K562 (cell line): ENCODE data around the gene ZPBP. TPM values are rescaled to one million over a fixed set of nuclear protein-coding genes. Genes with fewer than 3 reads are reported as not detected.

Experiments used
- AFF4 ChIP-seq: sonication (generic); formaldehyde crosslinking; IDR thresholded peaks from 2 replicates; pipeline ENCODE4 v1.8.0; 2023; ENCODE audit warnings: mild to moderate bottlenecking, missing genetic modification reagents
- BRF2 ChIP-seq: IDR thresholded peaks from 3 replicates; pipeline ENCODE4 v1.6.1; 2011; ENCODE audit warnings: borderline replicate concordance, mild to moderate bottlenecking; ENCODE audit not compliant: insufficient read length, insufficient read depth
- CBX3 ChIP-seq, 2 experiments: IDR thresholded peaks; 1 replicate in 1 of 2; 2 replicates in 1 of 2; pipeline ENCODE4 v1.6.1; 2012; ENCODE audit warnings: inconsistent platforms in 2 of 2, low read length in 2 of 2, borderline replicate concordance in 1 of 2, control low read depth in 1 of 2
- CTCF ChIP-seq, 3 experiments: IDR thresholded peaks in 2 of 3; conservative IDR thresholded peaks in 1 of 3; 2 replicates each; pipeline ENCODE4 v1.5.1; 2011 to 2012; ENCODE audit warnings: low read length in 3 of 3, mild to moderate bottlenecking in 3 of 3, control low read depth in 2 of 3, improper control_type of control experiment in 1 of 3, inconsistent platforms in 1 of 3, low read depth in 1 of 3, mixed read lengths in 1 of 3, moderate library complexity in 1 of 3; ENCODE audit not compliant: insufficient read depth in 2 of 3
- GMEB1 ChIP-seq: fragments of 250-450 bp; sonication (Bioruptor Pico); IDR thresholded peaks from 2 replicates; pipeline ENCODE4 v1.4.0; 2020; ENCODE audit warnings: mild to moderate bottlenecking
- HMGXB4 ChIP-seq: sonication (generic); formaldehyde crosslinking; IDR thresholded peaks from 2 replicates; pipeline ENCODE4 v1.8.1; 2023; ENCODE audit warnings: mild to moderate bottlenecking, missing genetic modification reagents
- KAT2B ChIP-seq: IDR thresholded peaks from one replicate; pipeline ENCODE4 v1.6.1; 2012; ENCODE audit warnings: low read depth, mild to moderate bottlenecking, control low read depth, inconsistent platforms, low read length, moderate library complexity
- KDM1A ChIP-seq, 2 experiments: fragments of 450-650 bp; IDR thresholded peaks; 2 replicates each; pipeline ENCODE4 v1.6.1; 2016; ENCODE audit warnings: mild to moderate bottlenecking in 2 of 2
- KLF1 ChIP-seq: fragments of 450-650 bp; IDR thresholded peaks from 2 replicates; pipeline ENCODE4 v1.6.1; 2016; ENCODE audit warnings: missing genetic modification characterization, missing compliant biosample characterization
- MAFF ChIP-seq: IDR thresholded peaks from 2 replicates; pipeline ENCODE4 v1.6.1; 2012; ENCODE audit warnings: low read length, improper control_type of control experiment
- MNT ChIP-seq, 2 experiments: fragments of 450-650 bp; conservative IDR thresholded peaks; 2 replicates each; pipeline ENCODE4 v1.6.1; 2017; ENCODE audit warnings: mild to moderate bottlenecking in 2 of 2, moderate library complexity in 2 of 2
- NUFIP1 ChIP-seq: fragments of 450-650 bp; IDR thresholded peaks from 2 replicates; pipeline ENCODE4 v1.6.1; 2018; ENCODE audit not compliant: partially characterized antibody
- ZNF217 ChIP-seq: sonication (generic); formaldehyde crosslinking; IDR thresholded peaks from 2 replicates; pipeline ENCODE4 v1.8.0; 2022; ENCODE audit warnings: mild to moderate bottlenecking, missing genetic modification reagents
- ZNF436 ChIP-seq: fragments of 250-450, 450-650 bp; sonication (Bioruptor Pico); formaldehyde crosslinking; IDR thresholded peaks from 2 replicates; pipeline ENCODE4 v1.7.0; 2020; ENCODE audit warnings: mild to moderate bottlenecking
- ZNF766 ChIP-seq: fragments of 200-800 bp; sonication (Bioruptor generic); conservative IDR thresholded peaks from 2 replicates; pipeline ENCODE4 v1.6.1; 2016; ENCODE audit warnings: missing genetic modification characterization, missing compliant biosample characterization
- polyA plus RNA-seq, 8 experiments: library from polyadenylated mRNA; depleted of rRNA in 4 of 8; stranded (reverse) in 5 of 8; unstranded in 3 of 8; fragments of >200 nt; fragmentation: Nextera tagmentation in 2 of 8; fragmentation: Illumina TruSeq in 1 of 8; extraction: Ambion mirVana in 2 of 8; extraction: Trizol in 1 of 8; gene quantifications; 2 replicates each; pipeline versions ENCODE4 v1.2.1 to v1.2.3, GENCODE V29; 2011 to 2014; ENCODE audit warnings: inconsistent platforms in 1 of 8, missing spikeins in 1 of 8
- total RNA-seq, 7 experiments: library from RNA; depleted of rRNA in 6 of 7; stranded (reverse); fragments of >200 nt in 6 of 7; fragmentation: Illumina TruSeq in 2 of 7; extraction: Trizol in 2 of 7; gene quantifications; 2 replicates each; pipeline versions ENCODE4 v1.2.1 to v1.2.3, GENCODE V29; 2011 to 2021; ENCODE audit warnings: low replicate concordance in 1 of 7

The ZPBP gene
- total and polyA plus RNA-seq, 9 of the 15 experiments (the other 6 are each of a cell fraction or from before 2014, with no cell fraction given), result not detected

GRCh38 chr7:50142425-50143017, 49.5 kb upstream of the ZPBP start (continued):
- TF ChIP-seq AFF4 (CRISPR knock-in tag) (no peak), NUFIP1 (no peak), CTCF (IDR thresholded peaks at IDR 0.05 in 2 of 3, conservative IDR thresholded peaks at IDR 0.05 in 1 of 3; ENCODE audit: insufficient read depth in 2 of 3, low read depth in 1 of 3, low read length in 3 of 3) (peak; percentile 40 to 82 (median 45); a peak in 3 of 6 replicates), KLF1 (tag) (no peak), KAT2B (no peak), BRF2 (no peak), MAFF (no peak), ZNF766 (CRISPR knock-in tag) (no peak), ZNF436 (CRISPR knock-in tag) (no peak), CBX3 (IDR thresholded peaks at IDR 0.05; ENCODE audit: borderline replicate concordance in 1 of 2, low read length in 2 of 2) (no peak), GMEB1 (CRISPR knock-in tag) (no peak), HMGXB4 (CRISPR knock-in tag) (no peak), ZNF217 (CRISPR knock-in tag) (no peak), KDM1A (IDR thresholded peaks at IDR 0.05) (no peak), MNT (conservative IDR thresholded peaks at IDR 0.05) (0 out of 4 replicates have a peak, but pooled peaks of 1 of the 2 experiments have one; percentile 16)
